DOHH2 (cell line): Measurements from ENCODE around the gene TAF4B.
A peak's percentile ranks its signal among the peaks of the same experiment; 100 is the strongest.
"Not testable (repeated sequence)": the region's sequence is repeated elsewhere in the genome, so short reads cannot be mapped to it uniquely, and the experiment has no call there.

Experiments
- H3F3A ChIP-seq: fragments of 200-600 bp; sonication (generic), shearing (Covaris generic); 2 replicates; pipeline ENCODE4 v1.6.0; 2016; ENCODE audit warnings: antibody characterized with exemption, mild to moderate bottlenecking; ENCODE audit not compliant: control insufficient read depth, insufficient read depth
- H3K27ac ChIP-seq: fragments of 200-600 bp; sonication (generic); 2 replicates; pipeline ENCODE4 v1.5.1; 2014; ENCODE audit warnings: low read depth, mild to moderate bottlenecking, low read length, moderate library complexity
- H3K27me3 ChIP-seq: fragments of 200-600 bp; sonication (generic); 2 replicates; pipeline ENCODE4 v1.6.1; 2014; ENCODE audit warnings: mild to moderate bottlenecking, low read length, mixed read lengths; ENCODE audit not compliant: control insufficient read depth
- H3K36me3 ChIP-seq: fragments of 200-600 bp; sonication (generic); 2 replicates; pipeline ENCODE4 v1.6.1; 2014; ENCODE audit warnings: mild to moderate bottlenecking, low read length, moderate library complexity, mixed read lengths; ENCODE audit not compliant: control insufficient read depth
- H3K4me1 ChIP-seq: fragments of 200-600 bp; sonication (generic); 2 replicates; pipeline ENCODE4 v1.6.1; 2014; ENCODE audit warnings: mild to moderate bottlenecking, low read length, mixed read lengths; ENCODE audit not compliant: control insufficient read depth
- H3K4me2 ChIP-seq: fragments of 200-600 bp; sonication (generic); 2 replicates; pipeline ENCODE4 v1.6.0; 2014; ENCODE audit warnings: mild to moderate bottlenecking, low read length, moderate library complexity
- H3K4me3 ChIP-seq: fragments of 200-600 bp; sonication (generic); 2 replicates; pipeline ENCODE4 v1.5.1; 2014; ENCODE audit warnings: mild to moderate bottlenecking, low read length, mixed read lengths
- H3K79me2 ChIP-seq: fragments of 200-600 bp; sonication (generic); 2 replicates; pipeline ENCODE4 v1.6.1; 2014; ENCODE audit warnings: mild to moderate bottlenecking, low read length, mixed read lengths; ENCODE audit not compliant: control insufficient read depth
- H3K9me2 ChIP-seq: fragments of 200-600 bp; sonication (generic); replicated peaks from 2 replicates; pipeline ENCODE4 v1.6.1; 2014; ENCODE audit warnings: mild to moderate bottlenecking, low read length, mixed read lengths; ENCODE audit not compliant: control insufficient read depth
- H3K9me3 ChIP-seq: fragments of 200-600 bp; sonication (generic); 2 replicates; pipeline ENCODE4 v1.6.1; 2014; ENCODE audit warnings: antibody characterized with exemption, low read length, mixed read lengths; ENCODE audit not compliant: control insufficient read depth, insufficient read depth
- H4K20me1 ChIP-seq: fragments of 200-600 bp; sonication (generic); 2 replicates; pipeline ENCODE4 v1.6.0; 2014; ENCODE audit warnings: low read depth, mild to moderate bottlenecking, antibody characterized with exemption, low read length, moderate library complexity; ENCODE audit not compliant: control insufficient read depth, insufficient read depth
- EZH2phosphoT487 ChIP-seq: fragments of 200-600 bp; sonication (generic); IDR thresholded peaks from 2 replicates; pipeline ENCODE4 v1.6.1; 2017; ENCODE audit warnings: borderline replicate concordance, mild to moderate bottlenecking, antibody characterized with exemption, low read length, moderate library complexity, mixed read lengths
- TF ChIP-seq, protein P1 (sequence below): fragments of 200-600 bp; sonication (generic); IDR thresholded peaks from one replicate; pipeline ENCODE4 v1.5.1; 2014; ENCODE audit warnings: antibody characterized with exemption, mild to moderate bottlenecking, low read depth, low read length; ENCODE audit not compliant: poor library complexity, severe bottlenecking

TAF4B gene

DNA sequence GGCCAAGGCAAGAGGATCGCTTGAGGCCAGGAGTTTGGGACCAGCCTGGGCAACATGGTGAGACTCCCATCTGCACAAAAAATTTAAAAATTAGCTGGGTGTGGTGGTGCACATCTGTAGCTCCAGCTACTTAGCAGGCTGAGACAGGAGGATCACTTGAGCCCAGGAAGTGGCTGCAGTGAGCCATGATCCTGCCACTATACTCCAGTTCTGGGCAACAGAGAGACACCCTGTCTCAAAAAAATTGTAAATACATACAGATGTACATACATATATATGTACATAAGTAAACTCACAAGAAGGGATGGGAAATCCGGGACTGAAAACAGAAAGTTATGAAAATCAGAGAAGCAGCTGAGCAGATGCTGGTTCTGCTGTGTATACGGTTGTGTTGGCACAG lies 29.6 kb upstream of the TAF4B start:
- no peaks in the 10 kb centered on the region for H3K9me3 ChIP-seq
- no peaks in the 10 kb centered on the region for H3K79me2 ChIP-seq
- no peak for TF ChIP-seq EZH2phosphoT487
- TF ChIP-seq, protein P1, sequence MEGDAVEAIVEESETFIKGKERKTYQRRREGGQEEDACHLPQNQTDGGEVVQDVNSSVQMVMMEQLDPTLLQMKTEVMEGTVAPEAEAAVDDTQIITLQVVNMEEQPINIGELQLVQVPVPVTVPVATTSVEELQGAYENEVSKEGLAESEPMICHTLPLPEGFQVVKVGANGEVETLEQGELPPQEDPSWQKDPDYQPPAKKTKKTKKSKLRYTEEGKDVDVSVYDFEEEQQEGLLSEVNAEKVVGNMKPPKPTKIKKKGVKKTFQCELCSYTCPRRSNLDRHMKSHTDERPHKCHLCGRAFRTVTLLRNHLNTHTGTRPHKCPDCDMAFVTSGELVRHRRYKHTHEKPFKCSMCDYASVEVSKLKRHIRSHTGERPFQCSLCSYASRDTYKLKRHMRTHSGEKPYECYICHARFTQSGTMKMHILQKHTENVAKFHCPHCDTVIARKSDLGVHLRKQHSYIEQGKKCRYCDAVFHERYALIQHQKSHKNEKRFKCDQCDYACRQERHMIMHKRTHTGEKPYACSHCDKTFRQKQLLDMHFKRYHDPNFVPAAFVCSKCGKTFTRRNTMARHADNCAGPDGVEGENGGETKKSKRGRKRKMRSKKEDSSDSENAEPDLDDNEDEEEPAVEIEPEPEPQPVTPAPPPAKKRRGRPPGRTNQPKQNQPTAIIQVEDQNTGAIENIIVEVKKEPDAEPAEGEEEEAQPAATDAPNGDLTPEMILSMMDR, result no peak
- no peak overlapping the region for H3K4me3 ChIP-seq
- peaks cover 17% of the 10 kb centered on the region for H3F3A ChIP-seq
- H3K36me3 ChIP-seq, result no peaks in the 10 kb centered on the region
- peaks cover 12% of the 10 kb centered on the region for H3K4me1 ChIP-seq
- no peak overlapping the region for H3K4me2 ChIP-seq
- no peaks in the 10 kb centered on the region for H3K27me3 ChIP-seq
- no peaks in the 10 kb centered on the region for H4K20me1 ChIP-seq
- no peak overlapping the region for H3K27ac ChIP-seq
- no peaks in the 10 kb centered on the region for H3K9me2 ChIP-seq

DNA sequence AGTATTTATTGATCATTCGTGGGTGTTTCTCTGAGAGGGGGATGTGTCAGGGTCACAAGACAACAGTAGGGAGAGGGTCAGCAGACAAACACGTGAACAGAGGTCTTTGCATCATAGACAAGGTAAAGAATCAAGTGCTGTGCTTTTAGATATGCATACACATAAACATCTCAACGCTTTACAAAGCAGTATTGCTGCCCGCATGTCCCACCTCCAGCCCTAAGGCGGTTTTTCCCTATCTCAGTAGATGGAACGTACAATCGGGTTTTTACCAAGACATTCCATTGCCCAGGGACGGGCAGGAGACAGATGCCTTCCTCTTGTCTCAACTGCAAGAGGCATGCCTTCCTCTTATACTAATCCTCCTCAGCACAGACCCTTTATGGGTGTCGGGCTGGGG lies 24.2 kb upstream of the TAF4B start:
- H3K4me1 ChIP-seq, result peaks cover 12% of the 10 kb centered on the region
- H3K9me2 ChIP-seq, H3K27ac ChIP-seq, H3K4me3 ChIP-seq, H3K36me3 ChIP-seq, H3K27me3 ChIP-seq, H3K79me2 ChIP-seq, H3K9me3 ChIP-seq, H4K20me1 ChIP-seq, H3K4me2 ChIP-seq, H3F3A ChIP-seq: not testable (repeated sequence)

DNA sequence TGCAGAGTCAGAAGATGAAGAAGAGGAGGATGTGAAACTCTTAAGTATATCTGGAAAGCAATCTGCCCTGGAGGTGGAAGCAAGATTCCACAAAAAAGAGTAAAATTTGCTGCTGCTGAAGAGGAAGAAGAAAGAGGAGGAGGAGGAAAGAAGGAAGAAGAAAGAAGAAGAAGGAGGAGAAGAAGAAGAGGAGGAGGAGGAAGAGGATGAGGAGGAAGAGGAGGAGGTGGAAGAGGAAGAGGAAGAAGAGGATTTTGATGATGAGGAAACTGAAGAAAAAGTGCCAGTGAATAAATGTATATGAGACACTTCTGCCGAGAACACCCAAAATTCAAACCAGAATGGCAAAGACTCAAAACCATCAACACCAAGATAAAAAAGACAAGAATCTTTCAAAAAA lies 20.9 kb upstream of the TAF4B start:
- H3K36me3 ChIP-seq, result no peaks in the 10 kb centered on the region
- no peak overlapping the region; the same call in 1 of the 2 replicates for H3K4me3 ChIP-seq
- H3K79me2 ChIP-seq, result no peaks in the 10 kb centered on the region
- TF ChIP-seq, protein P1, result no peak
- no peak for TF ChIP-seq EZH2phosphoT487
- H3F3A ChIP-seq, result no peaks in the 10 kb centered on the region
- no peaks in the 10 kb centered on the region for H3K27me3 ChIP-seq
- H3K9me2 ChIP-seq, result no peaks in the 10 kb centered on the region
- H3K4me1 ChIP-seq, result peaks cover 12% of the 10 kb centered on the region
- no peaks in the 10 kb centered on the region for H4K20me1 ChIP-seq
- peak overlapping the region; percentile 37 for H3K4me2 ChIP-seq
- H3K27ac ChIP-seq, result no peak overlapping the region
- no peaks in the 10 kb centered on the region for H3K9me3 ChIP-seq

DNA sequence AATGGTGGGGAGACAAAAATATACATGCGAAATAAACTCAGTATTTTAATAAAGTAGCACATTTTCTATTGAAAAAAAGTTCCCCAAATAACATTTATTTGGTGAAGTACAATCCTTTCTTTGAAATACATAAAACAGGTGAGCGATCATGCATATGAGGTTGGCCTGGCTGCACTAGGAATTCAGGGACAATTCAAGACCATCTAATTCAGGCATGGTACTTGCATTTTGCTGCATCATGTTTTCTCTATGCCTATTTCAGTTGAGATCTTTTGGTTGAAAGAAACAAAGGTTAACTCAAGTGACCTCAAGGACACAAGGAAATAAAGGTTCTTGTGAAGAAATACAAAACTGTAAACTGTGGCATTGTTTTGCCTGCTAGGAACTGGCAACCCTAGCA lies 19.8 kb upstream of the TAF4B start:
- H3K36me3 ChIP-seq, result no peaks in the 10 kb centered on the region

More for the DNA sequence above, 19.8 kb upstream of the TAF4B start:
- no peak overlapping the region for H3K27ac ChIP-seq
- H4K20me1 ChIP-seq, result no peaks in the 10 kb centered on the region
- H3K4me1 ChIP-seq, result peaks cover 12% of the 10 kb centered on the region
- H3K4me3 ChIP-seq, result no peak overlapping the region
- TF ChIP-seq, protein P1, result no peak
- no peak for TF ChIP-seq EZH2phosphoT487
- no peaks in the 10 kb centered on the region for H3F3A ChIP-seq
- H3K27me3 ChIP-seq, result no peaks in the 10 kb centered on the region
- H3K4me2 ChIP-seq, result no peak overlapping the region
- no peaks in the 10 kb centered on the region for H3K9me2 ChIP-seq
- H3K9me3 ChIP-seq, result no peaks in the 10 kb centered on the region
- no peaks in the 10 kb centered on the region for H3K79me2 ChIP-seq
